CD4-positive, alpha-beta memory T cell (primary cell): Measurements from ENCODE around the gene GADD45A. TPM values are rescaled to one million over a fixed set of nuclear protein-coding genes. Genes with fewer than 3 reads are reported as not detected.

Source experiments
- CTCF ChIA-PET: fragments of 350-600 bp; sonication (Branson Sonifier 250); formaldehyde crosslinking; loops from one replicate; lab custom pipeline; 2021; ENCODE audit warnings: inconsistent platforms; ENCODE audit not compliant: partially characterized antibody; lab: Charles Lee
- POLR2A ChIA-PET: fragments of 350-600 bp; sonication (Branson Sonifier 250); formaldehyde crosslinking; loops from one replicate; lab custom pipeline; 2021; ENCODE audit not compliant: partially characterized antibody; lab: Charles Lee
- DNase-seq, 5 donors: peaks; one replicate each; pipeline versions ENCODE4 v3.0.0 to v3.0.0-alpha.2; 2020 to 2022; ENCODE audit warnings: mixed read lengths in 1 of 5
- H3K27ac ChIP-seq: one replicate; pipeline ENCODE4 v1.7.0; 2013; ENCODE audit warnings: low read depth, low read length
- H3K27me3 ChIP-seq: 2 replicates; pipeline ENCODE4 v1.7.0; 2013; ENCODE audit warnings: mild to moderate bottlenecking, low read length, moderate library complexity; ENCODE audit not compliant: insufficient read depth
- H3K36me3 ChIP-seq: 2 replicates; pipeline ENCODE4 v1.7.0; 2013; ENCODE audit warnings: mild to moderate bottlenecking, low read length, moderate library complexity; ENCODE audit not compliant: insufficient read depth
- H3K4me1 ChIP-seq: 2 replicates; pipeline ENCODE4 v1.7.0; 2013; ENCODE audit warnings: mild to moderate bottlenecking, low read length, moderate library complexity; ENCODE audit not compliant: insufficient read depth
- H3K4me3 ChIP-seq, 2 donors: one replicate each; pipeline ENCODE4 v1.7.0; 2013; ENCODE audit warnings: low read length in 2 of 2, mild to moderate bottlenecking in 1 of 2
- H3K9me3 ChIP-seq, 2 donors: one replicate each; pipeline ENCODE4 v1.7.0; 2013; ENCODE audit warnings: low read length in 2 of 2, control low read depth in 1 of 2; ENCODE audit not compliant: control insufficient read depth in 1 of 2
- H3K27ac Mint-ChIP-seq, 7 donors: one replicate each; pipeline ENCODE4 v1.8.0; 2020 to 2021; ENCODE audit warnings: mixed read lengths in 7 of 7, mild to moderate bottlenecking in 6 of 7, inconsistent platforms in 3 of 7, moderate library complexity in 3 of 7
- H3K27me3 Mint-ChIP-seq, 2 donors: one replicate each; pipeline ENCODE4 v1.8.0; 2020 to 2021; ENCODE audit warnings: mixed read lengths in 2 of 2
- H3K36me3 Mint-ChIP-seq, 2 donors: one replicate each; pipeline ENCODE4 v1.8.0; 2020 to 2021; ENCODE audit warnings: mixed read lengths in 2 of 2, inconsistent platforms in 1 of 2, mild to moderate bottlenecking in 1 of 2
- H3K4me1 Mint-ChIP-seq, 4 donors: one replicate each; pipeline ENCODE4 v1.8.0; 2020 to 2021; ENCODE audit warnings: mixed read lengths in 4 of 4, mild to moderate bottlenecking in 1 of 4
- H3K4me3 Mint-ChIP-seq, 8 donors: one replicate each; pipeline ENCODE4 v1.8.0; 2020 to 2021; ENCODE audit warnings: mixed read lengths in 8 of 8, mild to moderate bottlenecking in 7 of 8, moderate library complexity in 6 of 8, inconsistent platforms in 3 of 8
- H3K9me3 Mint-ChIP-seq, 8 donors: one replicate each; pipeline ENCODE4 v1.8.0; 2020 to 2021; ENCODE audit warnings: mixed read lengths in 8 of 8, mild to moderate bottlenecking in 5 of 8, inconsistent platforms in 3 of 8, moderate library complexity in 1 of 8
- intact Hi-C: fragments of 100-400 bp; cut with micrococcal nuclease; formaldehyde crosslinking; loops from one replicate; pipeline ENCODE4 v1.15.1; 2023
- polyA plus RNA-seq, 2 donors: library from polyadenylated mRNA; unstranded; fragments of 300-500 nt; fragmentation: Illumina TruSeq; gene quantifications; one replicate each; pipeline ENCODE4 v1.2.3, GENCODE V29; 2021
- total RNA-seq, 2 experiments: library from RNA; stranded (reverse); gene quantifications; one replicate each; pipeline ENCODE4 v1.2.3, GENCODE V29; 2021

The GADD45A gene
- total RNA-seq (10 to 100 TPM; 25.3 to 26.8 TPM), polyA plus RNA-seq (10 to 100 TPM in 1 of 2 donors, 1 to 10 TPM in 1; 6.4 to 21.3 TPM)

DNA sequence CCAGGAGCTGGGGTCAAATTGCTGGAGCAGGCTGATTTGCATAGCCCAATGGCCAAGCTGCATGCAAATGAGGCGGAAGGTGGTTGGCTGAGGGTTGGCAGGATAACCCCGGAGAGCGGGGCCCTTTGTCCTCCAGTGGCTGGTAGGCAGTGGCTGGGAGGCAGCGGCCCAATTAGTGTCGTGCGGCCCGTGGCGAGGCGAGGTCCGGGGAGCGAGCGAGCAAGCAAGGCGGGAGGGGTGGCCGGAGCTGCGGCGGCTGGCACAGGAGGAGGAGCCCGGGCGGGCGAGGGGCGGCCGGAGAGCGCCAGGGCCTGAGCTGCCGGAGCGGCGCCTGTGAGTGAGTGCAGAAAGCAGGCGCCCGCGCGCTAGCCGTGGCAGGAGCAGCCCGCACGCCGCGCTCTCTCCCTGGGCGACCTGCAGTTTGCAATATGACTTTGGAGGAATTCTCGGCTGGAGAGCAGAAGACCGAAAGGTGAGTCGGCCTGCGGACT lies at the start of gene GADD45A:
Gene GADD45A (plus strand): TSS at position 135 of the 491 bp plus-strand sequence. CDS start 294 bp downstream, at position 429.
- no peaks in the 10 kb centered on the region for H3K36me3 ChIP-seq
- POLR2A ChIA-PET = interaction anchor here (0.5 to 4.4 kb wide), 16 partner anchors 10 to 1338 kb away, joined by 3 to 49 read pairs (median 5); partner anchors contain the start of genes DNAI4, MIER1, SERBP1 and SLC35D1
- H3K4me3 ChIP-seq = peak within 1 kb of the TSS; percentile 69 to 81
- H3K9me3 ChIP-seq = no peaks in the 10 kb centered on the region
- intact Hi-C loops = loop anchor here (1.0 to 2.0 kb wide), 4 partner anchors 11 to 754 kb away; partner anchors contain the start of gene SERBP1
- peak within 1 kb of the TSS; percentile 88 to 97 (median 96) for H3K27ac Mint-ChIP-seq
- peaks cover 11 to 24% (median 18%) of the 10 kb centered on the region in 4 donors for H3K4me1 Mint-ChIP-seq
- H3K9me3 Mint-ChIP-seq = no peaks in the 10 kb centered on the region
- CTCF ChIA-PET = interaction anchor here (0.9 to 5.0 kb wide), 10 partner anchors 11 to 124 kb away, joined by 3 to 46 read pairs (median 4); no protein-coding TSS in a partner anchor
- peak; percentile 93 to 98 (median 95) for DNase-seq
- H3K4me3 Mint-ChIP-seq = peak within 1 kb of the TSS; percentile 96 to 99 (median 98)
- no peaks in the 10 kb centered on the region for H3K27me3 Mint-ChIP-seq
- H3K4me1 ChIP-seq = peaks cover 19% of the 10 kb centered on the region
- peak within 1 kb of the TSS; percentile 60 for H3K27ac ChIP-seq
- no peaks in the 10 kb centered on the region for H3K27me3 ChIP-seq
- H3K36me3 Mint-ChIP-seq = peaks cover 4 to 14% of the 10 kb centered on the region in 2 donors

GRCh38 chr1:67636146-67636545 lies 48.9 kb upstream of the GADD45A start:
- no peak for DNase-seq
- no peaks in the 10 kb centered on the region for H3K27me3 Mint-ChIP-seq
- Histone ChIP-seq H3K4me3 (no peak overlapping the region), H3K4me1 (peaks cover 8% of the 10 kb centered on the region), H3K27me3 (no peaks in the 10 kb centered on the region), H3K36me3 (no peaks in the 10 kb centered on the region), H3K9me3 (no peaks in the 10 kb centered on the region), H3K27ac (no peak overlapping the region)
- ChIA-PET CTCF (no interaction called here), POLR2A (no interaction called here)
- no peak overlapping the region for H3K4me3 Mint-ChIP-seq
- H3K36me3 Mint-ChIP-seq = no peaks in the 10 kb centered on the region
- H3K9me3 Mint-ChIP-seq = no peaks in the 10 kb centered on the region
- H3K27ac Mint-ChIP-seq = no peak overlapping the region
- intact Hi-C loops = no loop called here
- H3K4me1 Mint-ChIP-seq = peaks cover 12 to 19% (median 17%) of the 10 kb centered on the region in 4 donors

GRCh38 chr1:67639361-67639760 lies 45.6 kb upstream of the GADD45A start:
- DNase-seq = no peak
- Mint-ChIP-seq H3K4me3 (no peak overlapping the region), H3K9me3 (no peaks in the 10 kb centered on the region), H3K4me1 (peaks cover 12 to 17% (median 16%) of the 10 kb centered on the region in 4 donors), H3K27ac (no peak overlapping the region), H3K36me3 (no peaks in the 10 kb centered on the region), H3K27me3 (no peaks in the 10 kb centered on the region)
- no peak overlapping the region for H3K4me3 ChIP-seq
- intact Hi-C loops = no loop called here
- no peaks in the 10 kb centered on the region for H3K36me3 ChIP-seq
- H3K27ac ChIP-seq = no peak overlapping the region
- H3K4me1 ChIP-seq = peaks cover 8% of the 10 kb centered on the region
- H3K9me3 ChIP-seq = no peaks in the 10 kb centered on the region
- CTCF ChIA-PET = no interaction called here
- H3K27me3 ChIP-seq = no peaks in the 10 kb centered on the region
- POLR2A ChIA-PET = no interaction called here

GRCh38 chr1:67642629-67643028 lies 42.4 kb upstream of the GADD45A start:
- no peaks in the 10 kb centered on the region for H3K27me3 Mint-ChIP-seq
- CTCF ChIA-PET = interaction anchor here (0.8 kb wide), 1 partner anchor 118 kb away, joined by 3 read pairs; no protein-coding TSS in a partner anchor

DNA sequence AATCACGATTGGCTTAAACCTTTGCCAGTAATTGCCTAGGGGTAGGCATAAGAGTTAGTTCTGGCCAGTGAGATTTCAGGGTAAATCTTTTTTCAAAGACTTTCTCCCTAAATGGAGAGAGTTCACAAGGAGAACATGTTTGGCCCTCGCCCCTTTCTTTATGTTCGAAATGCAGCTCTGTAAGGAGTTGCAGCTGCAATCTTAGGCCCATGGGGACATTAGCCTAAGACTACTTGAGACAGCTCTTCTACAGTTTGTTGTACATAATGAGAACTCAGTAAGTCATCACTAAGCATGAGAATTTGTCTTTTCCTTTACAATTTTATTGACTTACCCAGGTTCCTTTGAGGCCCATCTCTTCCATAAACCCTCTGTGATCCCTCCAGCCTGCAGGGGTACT lies 40.4 kb upstream of the GADD45A start:
- H3K4me1 Mint-ChIP-seq = no peaks in the 10 kb centered on the region
- Histone ChIP-seq H3K36me3 (no peaks in the 10 kb centered on the region), H3K4me1 (no peaks in the 10 kb centered on the region), H3K9me3 (no peaks in the 10 kb centered on the region), H3K27ac (no peak overlapping the region), H3K4me3 (no peak overlapping the region), H3K27me3 (no peaks in the 10 kb centered on the region)
- no peaks in the 10 kb centered on the region for H3K36me3 Mint-ChIP-seq
- no peaks in the 10 kb centered on the region for H3K9me3 Mint-ChIP-seq
- intact Hi-C loops = no loop called here
- H3K4me3 Mint-ChIP-seq = no peak overlapping the region
- ChIA-PET POLR2A (no interaction called here), CTCF (no interaction called here)
- H3K27me3 Mint-ChIP-seq = no peaks in the 10 kb centered on the region
- H3K27ac Mint-ChIP-seq = no peak overlapping the region
- no peak for DNase-seq

More at GRCh38 chr1:67642629-67643028, 42.4 kb upstream of the GADD45A start:
- Histone ChIP-seq H3K27ac (no peak overlapping the region), H3K4me1 (no peaks in the 10 kb centered on the region), H3K27me3 (no peaks in the 10 kb centered on the region), H3K36me3 (no peaks in the 10 kb centered on the region), H3K4me3 (no peak overlapping the region), H3K9me3 (no peaks in the 10 kb centered on the region)
- DNase-seq = no peak
- H3K36me3 Mint-ChIP-seq = no peaks in the 10 kb centered on the region
- H3K4me1 Mint-ChIP-seq = no peaks in the 10 kb centered on the region
- H3K27ac Mint-ChIP-seq = no peak overlapping the region
- POLR2A ChIA-PET = no interaction called here
- intact Hi-C loops = no loop called here
- H3K4me3 Mint-ChIP-seq = no peak overlapping the region
- H3K9me3 Mint-ChIP-seq = no peaks in the 10 kb centered on the region

GRCh38 chr1:67645495-67646144 lies 39.4 kb upstream of the GADD45A start:
- Mint-ChIP-seq H3K4me1 (no peaks in the 10 kb centered on the region), H3K36me3 (no peaks in the 10 kb centered on the region), H3K4me3 (no peak overlapping the region), H3K27me3 (peaks cover 0 to 1% of the 10 kb centered on the region in 2 donors), H3K9me3 (no peaks in the 10 kb centered on the region), H3K27ac (no peak overlapping the region)
- intact Hi-C loops = no loop called here
- Histone ChIP-seq H3K4me1 (no peaks in the 10 kb centered on the region), H3K36me3 (no peaks in the 10 kb centered on the region), H3K27ac (no peak overlapping the region), H3K4me3 (no peak overlapping the region), H3K27me3 (no peaks in the 10 kb centered on the region), H3K9me3 (no peaks in the 10 kb centered on the region)
- DNase-seq = no peak
- ChIA-PET CTCF (no interaction called here), POLR2A (no interaction called here)

DNA sequence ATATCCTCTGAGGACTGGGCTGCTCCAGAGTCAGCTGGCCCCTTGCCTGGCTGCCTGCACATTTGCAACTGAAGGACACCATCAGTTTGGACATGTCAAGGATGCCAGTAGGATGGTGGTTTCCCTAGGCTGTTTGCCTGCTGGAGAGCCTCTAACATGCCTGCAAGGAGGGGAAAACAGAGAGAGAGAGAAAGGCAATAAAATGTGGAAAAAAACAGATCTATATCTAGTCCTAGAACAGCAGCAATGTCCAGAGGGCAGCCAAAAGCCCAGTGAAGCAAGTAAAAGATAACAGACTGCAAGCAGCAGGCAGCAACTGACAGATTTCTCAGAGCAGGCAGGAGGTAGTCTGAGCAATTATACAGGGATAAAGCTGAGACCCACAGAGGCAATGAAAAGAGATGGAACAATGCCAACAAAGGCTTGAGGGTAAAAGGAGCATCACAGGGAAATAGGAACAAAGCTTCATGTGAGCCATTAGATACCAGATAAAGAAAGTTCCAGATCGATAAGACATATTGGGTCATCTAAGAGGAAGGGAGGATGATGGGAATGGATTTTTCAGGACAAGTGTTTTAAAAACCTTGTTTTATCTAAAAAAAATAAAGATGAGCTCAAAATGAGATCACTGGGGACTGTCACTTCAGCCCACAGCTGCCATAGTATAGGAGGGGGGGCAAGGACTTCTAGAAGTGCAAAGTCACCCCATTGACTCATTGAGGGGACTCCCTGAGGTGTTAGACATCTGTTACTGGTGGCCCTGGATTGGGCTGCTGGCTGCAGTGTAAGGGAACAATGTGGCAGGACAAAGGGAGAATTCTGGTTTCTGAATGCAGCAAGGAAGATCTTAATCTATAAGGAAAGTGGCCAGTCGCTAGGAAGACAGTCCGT lies 38.6 kb upstream of the GADD45A start:
- no peaks in the 10 kb centered on the region for H3K27me3 ChIP-seq
- no peaks in the 10 kb centered on the region for H3K4me1 ChIP-seq
- no peaks in the 10 kb centered on the region for H3K36me3 ChIP-seq
- no peak for DNase-seq
- no peaks in the 10 kb centered on the region for H3K36me3 Mint-ChIP-seq
- H3K9me3 ChIP-seq = no peaks in the 10 kb centered on the region
- intact Hi-C loops = no loop called here
- no peak overlapping the region for H3K27ac Mint-ChIP-seq
- no peak overlapping the region for H3K4me3 Mint-ChIP-seq
- no peak overlapping the region for H3K4me3 ChIP-seq
- ChIA-PET POLR2A (no interaction called here), CTCF (no interaction called here)
- H3K4me1 Mint-ChIP-seq = no peaks in the 10 kb centered on the region
- H3K9me3 Mint-ChIP-seq = no peaks in the 10 kb centered on the region
- no peak overlapping the region for H3K27ac ChIP-seq
- H3K27me3 Mint-ChIP-seq = peaks cover 0 to 1% of the 10 kb centered on the region in 2 donors
